ENCODE measurements around the gene BOC. TPM values are rescaled to one million over a fixed set of nuclear protein-coding genes. Genes with fewer than 3 reads are reported as not detected.

BOC gene
- total RNA-seq, 2 experiments from 2014 or later, result 0.29 TPM; not detected in 1

- no peak overlapping the region for H3K4me3 Mint-ChIP-seq
- no peaks in the 10 kb centered on the region for H3K9me3 Mint-ChIP-seq
- H3K36me3 Mint-ChIP-seq (ENCODE audit: low read depth), result no peaks in the 10 kb centered on the region
- intact Hi-C loops (cut with micrococcal nuclease), result no loop called here
- H3K27me3 Mint-ChIP-seq (ENCODE audit: low read depth), result peaks cover 23% of the 10 kb centered on the region
- H3K27ac Mint-ChIP-seq, result no peak overlapping the region
- H3K4me1 Mint-ChIP-seq (ENCODE audit: low read depth), result no peaks in the 10 kb centered on the region
- CTCF ChIA-PET, result interaction anchor here (1.4 kb wide), 1 partner anchor 14 kb away, joined by 3 read pairs; no protein-coding TSS in a partner anchor
- DNase-seq, result no peak
Measured at GRCh38 chr3:113204371-113204770, 7.0 kb upstream of the BOC start.

GRCh38 chr3:113205481-113205880, 5.9 kb upstream of the BOC start:
- no peak for DNase-seq
- intact Hi-C loops (cut with micrococcal nuclease), result no loop called here
- Mint-ChIP-seq H3K27me3 (ENCODE audit: low read depth) (peaks cover 33% of the 10 kb centered on the region), H3K27ac (no peak overlapping the region), H3K4me1 (ENCODE audit: low read depth) (no peaks in the 10 kb centered on the region), H3K4me3 (no peak overlapping the region), H3K9me3 (no peaks in the 10 kb centered on the region), H3K36me3 (ENCODE audit: low read depth) (no peaks in the 10 kb centered on the region)
- CTCF ChIA-PET, result interaction anchor here (0.6 kb wide), 1 partner anchor 88 kb away, joined by 3 read pairs; no protein-coding TSS in a partner anchor

- Mint-ChIP-seq H3K4me1 (ENCODE audit: low read depth) (peaks cover 9% of the 10 kb centered on the region), H3K36me3 (ENCODE audit: low read depth) (no peaks in the 10 kb centered on the region), H3K27ac (no peak overlapping the region), H3K9me3 (no peaks in the 10 kb centered on the region), H3K4me3 (peak overlapping the region; percentile 76), H3K27me3 (ENCODE audit: low read depth) (peaks cover 67% of the 10 kb centered on the region)
- no peak for DNase-seq
- CTCF ChIA-PET, result interaction anchor here (0.8 kb wide), 1 partner anchor 176 kb away, joined by 3 read pairs; no protein-coding TSS in a partner anchor
- intact Hi-C loops (cut with micrococcal nuclease), result no loop called here
Measured at GRCh38 chr3:113210604-113211329, 590 bp upstream of the BOC start.

GRCh38 chr3:113212150-113212843, 940 bp downstream of the BOC start:
- DNase-seq, result no peak
- CTCF ChIA-PET, result no interaction called here
- Mint-ChIP-seq H3K4me1 (ENCODE audit: low read depth) (peaks cover 9% of the 10 kb centered on the region), H3K4me3 (peak overlapping the region; percentile 59), H3K27ac (no peak overlapping the region), H3K36me3 (ENCODE audit: low read depth) (no peaks in the 10 kb centered on the region), H3K9me3 (no peaks in the 10 kb centered on the region), H3K27me3 (ENCODE audit: low read depth) (peaks cover 64% of the 10 kb centered on the region)
- intact Hi-C loops (cut with micrococcal nuclease), result no loop called here

GRCh38 chr3:113212844-113213375, 1.6 kb downstream of the BOC start:
- Mint-ChIP-seq H3K4me3 (peak overlapping the region; percentile 59), H3K27me3 (ENCODE audit: low read depth) (peaks cover 66% of the 10 kb centered on the region), H3K36me3 (ENCODE audit: low read depth) (no peaks in the 10 kb centered on the region), H3K9me3 (no peaks in the 10 kb centered on the region), H3K4me1 (ENCODE audit: low read depth) (peaks cover 9% of the 10 kb centered on the region), H3K27ac (no peak overlapping the region)
- no peak for DNase-seq
- intact Hi-C loops (cut with micrococcal nuclease), result no loop called here
- CTCF ChIA-PET, result no interaction called here

- no peak for DNase-seq
- CTCF ChIA-PET, result no interaction called here
- Mint-ChIP-seq H3K4me1 (ENCODE audit: low read depth) (peaks cover 9% of the 10 kb centered on the region), H3K27ac (no peak overlapping the region), H3K9me3 (no peaks in the 10 kb centered on the region), H3K36me3 (ENCODE audit: low read depth) (no peaks in the 10 kb centered on the region), H3K27me3 (ENCODE audit: low read depth) (peaks cover 61% of the 10 kb centered on the region), H3K4me3 (no peak overlapping the region)
- intact Hi-C loops (cut with micrococcal nuclease), result no loop called here
Measured at GRCh38 chr3:113213896-113214587, 2.7 kb downstream of the BOC start.

- Mint-ChIP-seq H3K4me1 (ENCODE audit: low read depth) (peaks cover 9% of the 10 kb centered on the region), H3K27me3 (ENCODE audit: low read depth) (peaks cover 52% of the 10 kb centered on the region), H3K27ac (no peak overlapping the region), H3K4me3 (no peak overlapping the region), H3K9me3 (no peaks in the 10 kb centered on the region), H3K36me3 (ENCODE audit: low read depth) (no peaks in the 10 kb centered on the region)
- DNase-seq, result no peak
- CTCF ChIA-PET, result no interaction called here
- intact Hi-C loops (cut with micrococcal nuclease), result no loop called here
Measured at GRCh38 chr3:113214917-113215595, 3.7 kb downstream of the BOC start.

GRCh38 chr3:113216393-113216792, 5.0 kb downstream of the BOC start:
- peaks cover 48% of the 10 kb centered on the region for H3K27me3 Mint-ChIP-seq (ENCODE audit: low read depth)
- H3K36me3 Mint-ChIP-seq (ENCODE audit: low read depth), result no peaks in the 10 kb centered on the region
- peaks cover 7% of the 10 kb centered on the region for H3K4me1 Mint-ChIP-seq (ENCODE audit: low read depth)
- H3K9me3 Mint-ChIP-seq, result no peaks in the 10 kb centered on the region
- H3K27ac Mint-ChIP-seq, result no peak overlapping the region
- no peak for DNase-seq
- H3K4me3 Mint-ChIP-seq, result no peak overlapping the region
- CTCF ChIA-PET, result interaction anchor here (0.5 kb wide), 1 partner anchor 151 kb away, joined by 4 read pairs; no protein-coding TSS in a partner anchor
- intact Hi-C loops (cut with micrococcal nuclease), result no loop called here

GRCh38 chr3:113218011-113218680, 6.8 kb downstream of the BOC start:
- DNase-seq, result no peak
- H3K9me3 Mint-ChIP-seq, result no peaks in the 10 kb centered on the region
- H3K27me3 Mint-ChIP-seq (ENCODE audit: low read depth), result peaks cover 46% of the 10 kb centered on the region
- H3K27ac Mint-ChIP-seq, result no peak overlapping the region
- intact Hi-C loops (cut with micrococcal nuclease), result no loop called here
- no peaks in the 10 kb centered on the region for H3K36me3 Mint-ChIP-seq (ENCODE audit: low read depth)
- CTCF ChIA-PET, result interaction anchor here (0.7 kb wide), 1 partner anchor 70 kb away, joined by 3 read pairs; no protein-coding TSS in a partner anchor
- H3K4me1 Mint-ChIP-seq (ENCODE audit: low read depth), result peaks cover 2% of the 10 kb centered on the region
- H3K4me3 Mint-ChIP-seq, result no peak overlapping the region

GRCh38 chr3:113218681-113219045, 7.3 kb downstream of the BOC start:
- Mint-ChIP-seq H3K9me3 (no peaks in the 10 kb centered on the region), H3K4me3 (no peak overlapping the region), H3K27ac (no peak overlapping the region), H3K27me3 (ENCODE audit: low read depth) (peaks cover 41% of the 10 kb centered on the region), H3K4me1 (ENCODE audit: low read depth) (peaks cover 5% of the 10 kb centered on the region), H3K36me3 (ENCODE audit: low read depth) (no peaks in the 10 kb centered on the region)
- DNase-seq, result no peak
- intact Hi-C loops (cut with micrococcal nuclease), result no loop called here
- CTCF ChIA-PET, result interaction anchor here (0.7 kb wide), 1 partner anchor 69 kb away, joined by 3 read pairs; no protein-coding TSS in a partner anchor

GRCh38 chr3:113219605-113220300, 8.4 kb downstream of the BOC start:
- no peak overlapping the region for H3K27ac Mint-ChIP-seq
- H3K27me3 Mint-ChIP-seq (ENCODE audit: low read depth), result peaks cover 38% of the 10 kb centered on the region
- intact Hi-C loops (cut with micrococcal nuclease), result loop anchor here (5.0 kb wide), 1 partner anchor 68 kb away; no protein-coding TSS in a partner anchor
- no peak for DNase-seq
- no peaks in the 10 kb centered on the region for H3K36me3 Mint-ChIP-seq (ENCODE audit: low read depth)
- CTCF ChIA-PET, result interaction anchor here (0.6 kb wide), 1 partner anchor 685 kb away, joined by 3 read pairs; no protein-coding TSS in a partner anchor
- peaks cover 11% of the 10 kb centered on the region for H3K4me1 Mint-ChIP-seq (ENCODE audit: low read depth)
- H3K4me3 Mint-ChIP-seq, result no peak overlapping the region
- no peaks in the 10 kb centered on the region for H3K9me3 Mint-ChIP-seq

All from activated naive CD4-positive, alpha-beta T cell treated with anti-CD3 and anti-CD28 coated beads for 36 hours (primary cell).